Smooth muscle cell (in vitro differentiated cells): ENCODE data around the gene ERC2. TPM values are rescaled to one million over a fixed set of nuclear protein-coding genes. Genes with fewer than 3 reads are reported as not detected.

ENCODE experiments used
- DNase-seq: peaks from one replicate; lab custom pipeline; 2025; ENCODE audit not compliant: unreplicated experiment; lab: John Stamatoyannopoulos, UW
- H2AFZ ChIP-seq: fragments of 200-600 bp; sonication (generic); 2 replicates; pipeline ENCODE4 v1.6.0; 2016; ENCODE audit warnings: antibody characterized with exemption, low read depth, mild to moderate bottlenecking
- H3F3A ChIP-seq: fragments of 200-600 bp; sonication (generic); 2 replicates; pipeline ENCODE4 v1.6.0; 2017; ENCODE audit warnings: antibody characterized with exemption, low read depth
- H3K27ac ChIP-seq: fragments of 200-600 bp; sonication (generic); 2 replicates; pipeline ENCODE4 v1.5.1; 2016; ENCODE audit warnings: low read depth, mild to moderate bottlenecking
- H3K27me3 ChIP-seq: fragments of 200-600 bp; sonication (generic); 2 replicates; pipeline ENCODE4 v1.6.1; 2016; ENCODE audit warnings: low read depth, mild to moderate bottlenecking
- H3K36me3 ChIP-seq: fragments of 200-600 bp; sonication (generic); 2 replicates; pipeline ENCODE4 v1.5.1; 2016; ENCODE audit warnings: low read depth
- H3K4me1 ChIP-seq: fragments of 200-600 bp; sonication (generic); 2 replicates; pipeline ENCODE4 v1.5.1; 2016; ENCODE audit warnings: low read depth
- H3K4me2 ChIP-seq: fragments of 200-600 bp; sonication (generic); 2 replicates; pipeline ENCODE4 v1.6.0; 2016; ENCODE audit warnings: mild to moderate bottlenecking
- H3K4me3 ChIP-seq: fragments of 200-600 bp; sonication (generic); 2 replicates; pipeline ENCODE4 v1.5.1; 2016; ENCODE audit warnings: mild to moderate bottlenecking
- H3K79me2 ChIP-seq: fragments of 200-600 bp; sonication (generic); 2 replicates; pipeline ENCODE4 v1.6.0; 2016; ENCODE audit warnings: low read depth, mild to moderate bottlenecking
- H3K9ac ChIP-seq: fragments of 200-600 bp; sonication (generic); 2 replicates; pipeline ENCODE4 v1.6.0; 2016; ENCODE audit warnings: low read depth
- H3K9me3 ChIP-seq: fragments of 200-600 bp; sonication (generic); replicated peaks from 2 replicates; pipeline ENCODE4 v1.5.1; 2016; ENCODE audit warnings: low read depth
- H4K20me1 ChIP-seq: fragments of 200-600 bp; sonication (generic); 2 replicates; pipeline ENCODE4 v1.6.0; 2016; ENCODE audit warnings: low read depth
- WGBS: methylation state at CpG from one replicate; pipeline ENCODE4 v1.1.7; 2016; ENCODE audit warnings: low lambda C conversion rate; 5-methylcytosine and 5-hydroxymethylcytosine counted together
- polyA plus RNA-seq: library from polyadenylated mRNA; unstranded; fragments of >200 nt; fragmentation: Nextera tagmentation; extraction: Ambion mirVana; gene quantifications from 2 replicates; pipeline ENCODE4 v1.2.1, GENCODE V29; 2016
- total RNA-seq: library from RNA; depleted of rRNA; stranded (reverse); fragments of >200 nt; gene quantifications from 2 replicates; pipeline ENCODE4 v1.2.3, GENCODE V29; 2014
- TF ChIP-seq, protein P1 (sequence below): fragments of 200-600 bp; sonication (generic); IDR thresholded peaks from 2 replicates; pipeline ENCODE4 v1.5.1; 2017; ENCODE audit warnings: borderline replicate concordance, mild to moderate bottlenecking, antibody characterized with exemption; ENCODE audit not compliant: insufficient read depth, poor library complexity, severe bottlenecking

Gene ERC2
- total and polyA plus RNA-seq, 2 experiments from 2014 or later, result 1.1 TPM; not detected in 1

DNA sequence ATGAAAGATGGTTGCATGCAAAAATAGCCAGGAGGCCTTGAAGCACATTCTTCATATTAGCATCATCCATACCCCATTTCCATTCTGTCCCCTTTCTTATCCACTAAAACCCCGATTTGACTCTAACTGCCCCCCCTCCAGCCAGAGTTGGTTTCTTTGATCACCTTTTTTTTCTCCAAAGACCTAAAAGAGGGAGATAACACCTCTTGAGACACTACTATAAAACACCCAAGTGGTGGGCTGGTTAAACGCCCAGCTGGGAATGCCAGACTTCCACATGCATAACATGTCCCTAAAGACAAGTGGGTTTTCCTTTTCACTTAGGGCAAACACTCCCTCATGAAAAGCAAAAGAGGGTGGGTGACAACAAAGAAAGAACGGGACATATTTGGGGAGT is 847.2 kb downstream of the ERC2 start:
- TF ChIP-seq, protein P1, sequence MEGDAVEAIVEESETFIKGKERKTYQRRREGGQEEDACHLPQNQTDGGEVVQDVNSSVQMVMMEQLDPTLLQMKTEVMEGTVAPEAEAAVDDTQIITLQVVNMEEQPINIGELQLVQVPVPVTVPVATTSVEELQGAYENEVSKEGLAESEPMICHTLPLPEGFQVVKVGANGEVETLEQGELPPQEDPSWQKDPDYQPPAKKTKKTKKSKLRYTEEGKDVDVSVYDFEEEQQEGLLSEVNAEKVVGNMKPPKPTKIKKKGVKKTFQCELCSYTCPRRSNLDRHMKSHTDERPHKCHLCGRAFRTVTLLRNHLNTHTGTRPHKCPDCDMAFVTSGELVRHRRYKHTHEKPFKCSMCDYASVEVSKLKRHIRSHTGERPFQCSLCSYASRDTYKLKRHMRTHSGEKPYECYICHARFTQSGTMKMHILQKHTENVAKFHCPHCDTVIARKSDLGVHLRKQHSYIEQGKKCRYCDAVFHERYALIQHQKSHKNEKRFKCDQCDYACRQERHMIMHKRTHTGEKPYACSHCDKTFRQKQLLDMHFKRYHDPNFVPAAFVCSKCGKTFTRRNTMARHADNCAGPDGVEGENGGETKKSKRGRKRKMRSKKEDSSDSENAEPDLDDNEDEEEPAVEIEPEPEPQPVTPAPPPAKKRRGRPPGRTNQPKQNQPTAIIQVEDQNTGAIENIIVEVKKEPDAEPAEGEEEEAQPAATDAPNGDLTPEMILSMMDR, result no peak
- Histone ChIP-seq H3K27ac (peak overlapping the region; percentile 73), H3K9me3 (no peaks in the 10 kb centered on the region), H3K36me3 (no peaks in the 10 kb centered on the region), H3K4me1 (peaks cover 12% of the 10 kb centered on the region), H4K20me1 (no peaks in the 10 kb centered on the region), H2AFZ (no peak overlapping the region), H3K9ac (no peak overlapping the region), H3K79me2 (no peaks in the 10 kb centered on the region), H3K4me2 (peak overlapping the region; percentile 74), H3F3A (peaks cover 23% of the 10 kb centered on the region), H3K27me3 (no peaks in the 10 kb centered on the region), H3K4me3 (no peak overlapping the region)
- WGBS, result 20% methylated on average over 3 of the region's 3 CpGs
- no peak for DNase-seq

- no peak overlapping the region for H3K4me3 ChIP-seq
- H3K36me3 ChIP-seq, result no peaks in the 10 kb centered on the region
- WGBS, result 6% methylated on average over 12 of the region's 12 CpGs
- H2AFZ ChIP-seq, result no peak overlapping the region
- DNase-seq, result no peak
- H3F3A ChIP-seq, result peaks cover 29% of the 10 kb centered on the region
- H3K4me1 ChIP-seq, result peaks cover 17% of the 10 kb centered on the region
- no peaks in the 10 kb centered on the region for H4K20me1 ChIP-seq
- no peaks in the 10 kb centered on the region for H3K27me3 ChIP-seq
- H3K9ac ChIP-seq, result peak overlapping the region; percentile 56
- H3K27ac ChIP-seq, result peak overlapping the region; percentile 73
- H3K4me2 ChIP-seq, result peak overlapping the region; percentile 74
- H3K9me3 ChIP-seq, result no peaks in the 10 kb centered on the region
- H3K79me2 ChIP-seq, result no peaks in the 10 kb centered on the region
- TF ChIP-seq, protein P1, result no peak
These were observed 847.8 kb downstream of the ERC2 start for GRCh38 chr3:55620351-55621025.

DNA sequence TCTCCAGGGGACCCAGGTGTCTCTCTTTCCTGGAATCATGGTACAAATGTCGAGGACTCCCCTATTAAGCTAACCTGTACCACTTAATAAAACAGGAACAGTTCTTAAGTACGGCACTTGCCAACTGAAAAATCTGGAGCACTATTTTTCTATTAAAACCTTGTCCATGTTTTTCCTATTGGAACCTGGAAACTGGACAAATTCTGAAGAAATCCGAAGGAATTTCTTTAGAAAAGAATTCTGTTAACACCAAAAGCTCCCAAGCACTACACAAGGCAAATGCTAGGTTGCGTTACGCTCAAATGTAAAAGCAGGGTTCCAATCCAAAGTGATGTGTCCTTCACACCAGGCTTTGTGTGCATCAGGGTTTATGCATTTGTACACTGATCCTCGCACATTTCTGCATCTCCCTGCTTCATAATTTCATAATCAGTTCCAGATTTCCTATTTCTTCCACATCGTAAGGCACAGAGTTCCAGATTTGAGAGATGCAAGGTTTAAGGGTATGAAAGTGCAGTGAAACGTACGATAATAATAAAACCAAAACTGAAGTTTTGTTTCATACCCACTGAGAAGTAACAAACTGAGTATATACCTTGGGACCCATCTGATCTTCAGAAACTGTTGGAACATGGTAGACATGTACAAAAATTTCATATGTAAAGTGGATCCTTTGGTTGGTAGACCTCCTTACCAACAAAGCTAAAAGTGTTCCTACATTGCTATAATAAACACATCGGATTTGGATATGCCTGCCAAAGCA is 849.0 kb downstream of the ERC2 start:
- Histone ChIP-seq H3K9ac (no peak overlapping the region), H3K27me3 (no peaks in the 10 kb centered on the region), H3K36me3 (no peaks in the 10 kb centered on the region), H4K20me1 (no peaks in the 10 kb centered on the region), H3F3A (peaks cover 31% of the 10 kb centered on the region), H3K4me2 (no peak overlapping the region), H3K79me2 (no peaks in the 10 kb centered on the region), H3K4me1 (peaks cover 26% of the 10 kb centered on the region), H2AFZ (no peak overlapping the region), H3K4me3 (no peak overlapping the region), H3K27ac (no peak overlapping the region), H3K9me3 (no peaks in the 10 kb centered on the region)
- TF ChIP-seq, protein P1, result no peak
- 89% methylated on average over 10 of the region's 10 CpGs for WGBS
- DNase-seq, result no peak
